HG03139 (cell line): Measurements from ENCODE around the gene PRR22.

Source experiments
- ATAC-seq: cut with Tn5 transposase; IDR thresholded peaks from one replicate; pipeline ENCODE4 v1.9.1; 2021; ENCODE audit not compliant: unreplicated experiment

Gene PRR22

GRCh38 chr19:5814123-5814851 lies 29.7 kb upstream of the PRR22 start:
- ATAC-seq, result no peak

- ATAC-seq, result no peak
Observed at GRCh38 chr19:5811117-5811516, 26.6 kb upstream of the PRR22 start.

GRCh38 chr19:5809469-5809868 lies 24.9 kb upstream of the PRR22 start:
- no peak for ATAC-seq

GRCh38 chr19:5809053-5809452 lies 24.5 kb upstream of the PRR22 start:
- ATAC-seq, result no peak

- ATAC-seq, result no peak
Observed at GRCh38 chr19:5808120-5808816, 23.7 kb upstream of the PRR22 start.

- no peak for ATAC-seq
Observed at GRCh38 chr19:5806905-5807304, 22.4 kb upstream of the PRR22 start.

GRCh38 chr19:5806133-5806489 lies 21.6 kb upstream of the PRR22 start:
- no peak for ATAC-seq

GRCh38 chr19:5805462-5806132 lies 21.1 kb upstream of the PRR22 start:
- ATAC-seq, result no peak

GRCh38 chr19:5804516-5805461 lies 20.2 kb upstream of the PRR22 start, which contains the start of gene NRTN:
Gene NRTN, plus strand, starts transcription at chr19:5805067. Its CDS starts 19,099 bp downstream, at chr19:5824166.
- no peak for ATAC-seq

GRCh38 chr19:5803752-5804515 lies 19.4 kb upstream of the PRR22 start:
- peak; percentile 76 for ATAC-seq

- ATAC-seq, result no peak
Observed at GRCh38 chr19:5803441-5803751, 18.9 kb upstream of the PRR22 start.

- ATAC-seq, result no peak
Observed at GRCh38 chr19:5801796-5802619, 17.5 kb upstream of the PRR22 start.

GRCh38 chr19:5800361-5801270 lies 16.1 kb upstream of the PRR22 start:
- ATAC-seq, result no peak

- no peak for ATAC-seq
Observed at GRCh38 chr19:5799247-5800241, 15.0 kb upstream of the PRR22 start.

- ATAC-seq, result no peak
Observed at GRCh38 chr19:5798244-5798643, 13.7 kb upstream of the PRR22 start.

- ATAC-seq, result no peak
Observed at GRCh38 chr19:5795382-5795919, 10.9 kb upstream of the PRR22 start.

GRCh38 chr19:5793188-5793587 lies 8.6 kb upstream of the PRR22 start:
- ATAC-seq, result no peak
